GM12874 (cell line): ENCODE results near the gene FAF1.

ENCODE experiments used
- TF ChIP-seq, protein P1 (sequence below): IDR thresholded peaks from 2 replicates; pipeline ENCODE4 v1.5.1; 2011; ENCODE audit warnings: low read depth, mild to moderate bottlenecking, control low read depth, low read length, moderate library complexity; ENCODE audit not compliant: insufficient read depth

The FAF1 gene

DNA sequence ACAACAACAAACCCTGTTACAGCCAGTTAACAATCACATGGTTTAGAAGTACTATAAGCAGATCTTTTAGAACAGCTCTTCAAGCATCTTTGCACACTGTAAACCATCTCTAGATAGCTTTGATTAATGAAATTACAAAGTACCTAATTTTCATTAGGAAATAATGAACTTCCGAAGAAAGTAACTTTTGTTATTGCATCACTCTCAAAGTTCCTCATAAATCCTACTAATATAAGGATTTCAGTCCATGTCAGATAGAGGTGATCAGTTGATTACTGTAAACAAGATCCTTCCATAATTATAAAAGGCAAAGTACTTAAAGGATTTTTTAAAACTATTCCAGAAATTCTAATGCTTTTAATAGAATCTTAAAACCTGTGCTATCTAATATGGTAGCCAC lies 58.2 kb downstream of the FAF1 start:
- TF ChIP-seq, protein P1, sequence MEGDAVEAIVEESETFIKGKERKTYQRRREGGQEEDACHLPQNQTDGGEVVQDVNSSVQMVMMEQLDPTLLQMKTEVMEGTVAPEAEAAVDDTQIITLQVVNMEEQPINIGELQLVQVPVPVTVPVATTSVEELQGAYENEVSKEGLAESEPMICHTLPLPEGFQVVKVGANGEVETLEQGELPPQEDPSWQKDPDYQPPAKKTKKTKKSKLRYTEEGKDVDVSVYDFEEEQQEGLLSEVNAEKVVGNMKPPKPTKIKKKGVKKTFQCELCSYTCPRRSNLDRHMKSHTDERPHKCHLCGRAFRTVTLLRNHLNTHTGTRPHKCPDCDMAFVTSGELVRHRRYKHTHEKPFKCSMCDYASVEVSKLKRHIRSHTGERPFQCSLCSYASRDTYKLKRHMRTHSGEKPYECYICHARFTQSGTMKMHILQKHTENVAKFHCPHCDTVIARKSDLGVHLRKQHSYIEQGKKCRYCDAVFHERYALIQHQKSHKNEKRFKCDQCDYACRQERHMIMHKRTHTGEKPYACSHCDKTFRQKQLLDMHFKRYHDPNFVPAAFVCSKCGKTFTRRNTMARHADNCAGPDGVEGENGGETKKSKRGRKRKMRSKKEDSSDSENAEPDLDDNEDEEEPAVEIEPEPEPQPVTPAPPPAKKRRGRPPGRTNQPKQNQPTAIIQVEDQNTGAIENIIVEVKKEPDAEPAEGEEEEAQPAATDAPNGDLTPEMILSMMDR: no peak

DNA sequence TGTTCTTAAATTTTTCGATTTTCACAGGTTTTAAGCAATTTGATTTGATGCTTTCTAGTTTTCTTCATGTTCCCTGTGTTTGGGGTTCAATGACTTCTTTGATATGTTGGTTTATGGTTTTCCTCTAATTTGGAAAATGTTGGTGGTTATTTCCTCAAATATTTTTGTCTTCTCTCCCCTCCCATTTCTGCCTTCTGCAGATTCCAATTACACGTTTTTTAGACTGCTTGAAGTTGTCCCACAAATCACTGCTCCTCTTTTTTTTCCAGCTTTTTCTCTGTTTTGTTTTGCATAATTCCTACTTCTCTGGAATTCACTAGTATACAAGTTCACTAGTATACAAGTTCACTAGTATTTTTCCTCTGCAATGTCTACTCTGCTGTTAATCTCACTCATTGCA lies 61.3 kb downstream of the FAF1 start:
- TF ChIP-seq, protein P1: no peak

DNA sequence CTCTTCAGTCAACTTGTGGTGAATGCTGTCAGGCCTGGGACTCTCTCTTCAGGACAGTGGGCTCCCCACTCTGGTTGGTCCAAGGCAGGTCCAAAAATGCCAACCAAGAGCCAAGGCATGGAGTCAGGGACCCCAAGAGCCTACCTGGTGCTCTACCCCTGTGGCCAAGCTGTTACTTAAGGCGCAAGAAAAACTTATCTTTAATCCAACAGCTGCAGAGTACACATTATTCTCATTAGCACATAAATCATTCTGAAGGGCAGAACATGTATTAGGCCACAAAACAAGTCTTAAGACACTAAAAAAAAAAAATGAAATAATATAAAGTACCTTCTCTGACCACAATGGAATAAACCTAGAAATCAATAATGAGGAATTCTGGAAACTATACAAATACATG lies 65.7 kb downstream of the FAF1 start:
- TF ChIP-seq, protein P1: no peak

DNA sequence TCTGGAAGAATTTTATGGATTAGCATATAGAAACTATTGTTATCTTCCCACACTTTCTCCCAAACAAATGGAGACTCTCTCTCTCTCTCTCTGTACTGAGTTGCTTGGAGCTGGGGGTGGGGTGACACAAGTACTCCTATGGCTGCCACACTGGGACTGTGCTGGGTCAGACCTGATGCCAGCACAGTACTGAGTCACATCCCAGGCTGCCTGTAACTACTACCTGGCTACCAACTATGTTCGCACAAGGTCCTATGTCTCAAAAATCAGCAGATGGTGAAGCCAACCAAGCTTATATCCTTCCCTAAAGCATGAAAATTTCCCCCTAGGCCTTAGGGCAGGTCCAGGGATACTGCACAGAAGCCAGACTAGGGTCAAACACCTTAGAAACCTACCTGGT lies 66.6 kb downstream of the FAF1 start:
- TF ChIP-seq, protein P1: no peak

DNA sequence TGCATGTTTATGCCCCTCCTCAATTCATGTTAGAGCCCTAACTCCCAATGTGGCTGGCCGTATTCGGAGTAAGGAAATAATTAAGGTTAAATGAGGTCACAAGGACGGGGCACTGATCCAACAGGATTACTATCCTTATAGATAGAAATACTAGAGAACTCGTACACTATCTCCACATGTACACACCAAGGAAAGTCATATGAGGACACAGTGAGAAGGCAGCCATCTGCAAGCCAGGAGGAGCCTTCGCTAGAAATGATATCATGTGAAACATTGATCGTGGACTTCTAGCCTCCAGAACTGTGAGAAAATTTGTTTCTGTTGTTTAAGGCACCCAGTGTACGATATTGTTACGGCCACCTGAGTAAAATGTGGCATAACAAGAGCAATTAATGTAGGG lies 79.7 kb downstream of the FAF1 start:
- TF ChIP-seq, protein P1: no peak

DNA sequence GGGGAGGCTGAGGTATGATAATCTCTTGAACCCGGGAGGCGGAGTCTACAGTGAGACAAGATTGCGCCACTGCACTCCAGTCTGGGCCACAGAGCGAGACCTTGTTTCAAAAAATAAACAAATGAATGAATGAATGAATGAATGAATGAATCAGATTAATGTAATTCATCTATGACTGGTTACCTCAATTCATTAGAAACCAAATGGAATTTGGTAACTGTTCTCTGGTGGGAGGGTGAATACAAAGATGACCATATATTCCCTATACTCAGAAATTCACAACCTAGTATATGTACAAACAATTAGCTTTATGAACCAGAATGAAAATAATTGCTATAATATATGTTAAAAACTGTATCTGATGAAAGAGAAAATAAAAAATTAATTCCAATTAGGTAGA lies 80.9 kb downstream of the FAF1 start:
- TF ChIP-seq, protein P1: no peak

DNA sequence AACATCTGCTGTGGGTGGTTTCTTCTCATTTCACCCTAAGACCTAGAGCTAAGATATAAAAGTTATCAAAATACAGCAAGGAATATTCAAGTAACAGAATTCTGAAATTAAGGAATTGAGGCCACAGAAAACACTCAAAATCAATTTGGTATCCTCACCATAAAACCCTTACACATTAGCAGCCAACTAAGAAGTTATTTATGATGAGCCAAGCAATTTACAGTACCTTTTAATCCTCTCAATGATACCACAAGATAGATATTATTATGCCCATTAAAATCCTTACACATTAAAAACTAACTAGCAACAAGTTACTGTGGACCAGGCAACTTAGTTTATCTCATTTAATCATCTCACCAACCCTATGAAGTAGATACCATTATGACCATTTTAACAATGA lies 81.6 kb downstream of the FAF1 start:
- TF ChIP-seq, protein P1: no peak

DNA sequence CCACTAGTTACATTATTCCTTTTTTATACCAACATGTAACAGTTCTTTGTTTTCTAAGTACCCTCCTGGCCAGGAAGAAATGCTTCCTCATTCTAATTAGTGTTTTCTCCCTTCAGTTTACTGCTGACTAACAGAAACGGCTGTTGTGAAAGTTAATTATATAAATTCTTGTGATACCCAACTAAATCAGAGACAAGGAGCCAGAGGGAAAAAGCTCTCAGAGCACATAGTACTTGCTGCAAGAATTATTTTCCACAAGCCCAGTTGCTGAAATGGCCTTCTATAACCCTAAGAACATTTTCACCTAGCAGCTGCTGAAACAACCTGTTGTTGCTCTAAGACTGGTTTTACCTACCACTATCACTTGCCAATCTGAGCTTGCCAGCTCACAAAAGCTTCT lies 82.4 kb downstream of the FAF1 start:
- TF ChIP-seq, protein P1: no peak
